PC-3 (cell line): ENCODE data around the gene PLA2G15. TPM values are rescaled to one million over a fixed set of nuclear protein-coding genes. Genes with fewer than 3 reads are reported as not detected.

Experiments
- ATAC-seq: fragments of 200-7000 bp; cut with Tn5 transposase; 2 replicates; pipeline ENCODE4 v1.9.1; 2020; ENCODE audit warnings: mild to moderate bottlenecking, moderate library complexity
- BruUV-seq: library from RNA; stranded (reverse); fragments of 400-500 nt; replicated peaks from 2 replicates; lab custom pipeline; 2021; lab: Mats Ljungman, UMichigan
- CTCF ChIA-PET: fragments of 300-600 bp; sonication (Branson Sonifier 250); formaldehyde crosslinking; loops from one replicate; lab custom pipeline; 2022; ENCODE audit warnings: antibody characterized with exemption; lab: Charles Lee
- POLR2A ChIA-PET: fragments of 300-600 bp; sonication (Branson Sonifier 250); formaldehyde crosslinking; loops from one replicate; lab custom pipeline; 2022; ENCODE audit warnings: antibody characterized with exemption; ENCODE audit not compliant: unreplicated experiment; lab: Charles Lee
- DNase-seq: peaks from one replicate; pipeline ENCODE4 v3.0.0-alpha.2; 2015
- H2AFZ ChIP-seq: fragments of 300-600 bp; sonication (generic); 2 replicates; pipeline ENCODE4 v1.6.0; 2016; ENCODE audit warnings: antibody characterized with exemption, low read length
- H3F3A ChIP-seq: fragments of 300-600 bp; sonication (generic); one replicate; pipeline ENCODE4 v1.6.0; 2017; ENCODE audit warnings: antibody characterized with exemption, low read length, control low read depth, mild to moderate bottlenecking; ENCODE audit not compliant: unreplicated experiment
- H3K27ac ChIP-seq: fragments of 300-600 bp; sonication (generic); 2 replicates; pipeline ENCODE4 v1.5.1; 2016; ENCODE audit warnings: mild to moderate bottlenecking, low read length
- H3K27me3 ChIP-seq: fragments of 300-600 bp; sonication (generic); 2 replicates; pipeline ENCODE4 v1.6.1; 2016; ENCODE audit warnings: low read length, mixed read lengths
- H3K36me3 ChIP-seq: fragments of 300-600 bp; sonication (generic); 2 replicates; pipeline ENCODE4 v1.6.1; 2016; ENCODE audit warnings: low read depth, mixed run types, low read length, mixed read lengths
- H3K4me1 ChIP-seq: fragments of 300-600 bp; sonication (generic); 2 replicates; pipeline ENCODE4 v1.5.1; 2016; ENCODE audit warnings: low read length; ENCODE audit not compliant: insufficient read depth
- H3K4me2 ChIP-seq: fragments of 300-600 bp; sonication (generic); 2 replicates; pipeline ENCODE4 v1.6.0; 2016; ENCODE audit warnings: low read length
- H3K4me3 ChIP-seq: fragments of 300-600 bp; sonication (generic); 2 replicates; pipeline ENCODE4 v1.5.1; 2016; ENCODE audit warnings: mild to moderate bottlenecking, low read length, mixed read lengths
- H3K79me2 ChIP-seq: fragments of 300-600 bp; sonication (generic); 2 replicates; pipeline ENCODE4 v1.6.1; 2017; ENCODE audit warnings: low read length, mixed read lengths
- H3K9ac ChIP-seq: fragments of 300-600 bp; sonication (generic); 2 replicates; pipeline ENCODE4 v1.6.0; 2016; ENCODE audit warnings: mild to moderate bottlenecking, low read length
- H3K9me2 ChIP-seq: fragments of 300-600 bp; sonication (generic); replicated peaks from 2 replicates; pipeline ENCODE4 v1.6.1; 2016; ENCODE audit warnings: mixed run types, low read length, mixed read lengths
- H3K9me3 ChIP-seq: fragments of 300-600 bp; sonication (generic); 2 replicates; pipeline ENCODE4 v1.6.1; 2016; ENCODE audit warnings: low read length, mixed read lengths
- H4K20me1 ChIP-seq: fragments of 300-600 bp; sonication (generic); 2 replicates; pipeline ENCODE4 v1.6.1; 2016; ENCODE audit warnings: low read length, mixed read lengths
- EZH2 ChIP-seq: fragments of 300-600 bp; sonication (generic); IDR thresholded peaks from one replicate; pipeline ENCODE4 v1.6.1; 2017; ENCODE audit warnings: antibody characterized with exemption, mild to moderate bottlenecking, low read length; ENCODE audit not compliant: unreplicated experiment
- EZH2phosphoT487 ChIP-seq: fragments of 300-600 bp; sonication (generic); IDR thresholded peaks from 2 replicates; pipeline ENCODE4 v1.6.1; 2018; ENCODE audit warnings: mild to moderate bottlenecking, antibody characterized with exemption, low read length, borderline replicate concordance
- intact Hi-C: fragments of 100-400 bp; cut with micrococcal nuclease; formaldehyde crosslinking; loops from 2 replicates; pipeline ENCODE4 v1.9.0; 2023
- total RNA-seq: library from RNA; depleted of rRNA; stranded (reverse); fragments of >200 nt; gene quantifications from 2 replicates; pipeline ENCODE4 v1.2.3, GENCODE V29; 2014
- TF ChIP-seq, protein P1 (sequence below): fragments of 300-600 bp; sonication (generic); conservative IDR thresholded peaks from 2 replicates; pipeline ENCODE4 v1.5.1; 2017; ENCODE audit warnings: antibody characterized with exemption, low read depth, mild to moderate bottlenecking, low read length

The PLA2G15 gene
- total RNA-seq, 1 experiment from 2014 or later: 16.4 TPM

DNA sequence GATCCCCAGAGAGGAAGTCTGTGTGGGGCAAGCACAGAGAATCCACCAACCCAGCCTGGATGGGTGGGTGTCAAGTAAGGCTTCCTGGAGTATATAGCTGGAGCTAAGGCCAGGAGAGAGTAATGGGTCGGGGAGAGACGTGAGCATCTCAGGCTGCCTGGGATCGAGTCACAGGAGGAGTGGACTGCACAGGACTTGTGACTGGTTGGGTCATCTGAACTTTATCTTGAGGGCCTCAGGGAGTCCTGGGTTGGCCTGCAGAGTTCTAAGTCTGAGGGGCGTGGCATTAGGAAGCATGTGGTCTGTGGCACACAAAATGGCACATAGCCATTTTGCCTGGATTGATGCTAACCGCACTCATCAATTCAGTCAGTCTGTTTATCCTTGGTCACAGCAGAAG lies 1.5 kb downstream of the PLA2G15 start:
- Histone ChIP-seq H3K4me1 (peaks cover 15% of the 10 kb centered on the region; the same call in 1 of the 2 replicates), H3K36me3 (no peaks in the 10 kb centered on the region), H3K27ac (no peak overlapping the region), H2AFZ (no peak overlapping the region), H3K4me3 (no peak overlapping the region; the same call in 1 of the 2 replicates), H3K4me2 (peak overlapping the region; percentile 97), H3F3A (no peaks in the 10 kb centered on the region), H3K9me2 (no peaks in the 10 kb centered on the region), H3K27me3 (no peaks in the 10 kb centered on the region), H3K9me3 (no peaks in the 10 kb centered on the region), H3K9ac (no peak overlapping the region), H4K20me1 (no peaks in the 10 kb centered on the region), H3K79me2 (peaks cover 17% of the 10 kb centered on the region)
- intact Hi-C loops: loop anchor here (5.0 kb wide), 1 partner anchor 66 kb away; the partner anchor contains the start of genes PRMT7 and SLC7A6OS
- TF ChIP-seq, protein P1, sequence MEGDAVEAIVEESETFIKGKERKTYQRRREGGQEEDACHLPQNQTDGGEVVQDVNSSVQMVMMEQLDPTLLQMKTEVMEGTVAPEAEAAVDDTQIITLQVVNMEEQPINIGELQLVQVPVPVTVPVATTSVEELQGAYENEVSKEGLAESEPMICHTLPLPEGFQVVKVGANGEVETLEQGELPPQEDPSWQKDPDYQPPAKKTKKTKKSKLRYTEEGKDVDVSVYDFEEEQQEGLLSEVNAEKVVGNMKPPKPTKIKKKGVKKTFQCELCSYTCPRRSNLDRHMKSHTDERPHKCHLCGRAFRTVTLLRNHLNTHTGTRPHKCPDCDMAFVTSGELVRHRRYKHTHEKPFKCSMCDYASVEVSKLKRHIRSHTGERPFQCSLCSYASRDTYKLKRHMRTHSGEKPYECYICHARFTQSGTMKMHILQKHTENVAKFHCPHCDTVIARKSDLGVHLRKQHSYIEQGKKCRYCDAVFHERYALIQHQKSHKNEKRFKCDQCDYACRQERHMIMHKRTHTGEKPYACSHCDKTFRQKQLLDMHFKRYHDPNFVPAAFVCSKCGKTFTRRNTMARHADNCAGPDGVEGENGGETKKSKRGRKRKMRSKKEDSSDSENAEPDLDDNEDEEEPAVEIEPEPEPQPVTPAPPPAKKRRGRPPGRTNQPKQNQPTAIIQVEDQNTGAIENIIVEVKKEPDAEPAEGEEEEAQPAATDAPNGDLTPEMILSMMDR: no peak
- TF ChIP-seq EZH2 (no peak), EZH2phosphoT487 (no peak)
- DNase-seq (no peak), ATAC-seq (no peak)
- ChIA-PET POLR2A (no interaction called here), CTCF (no interaction called here)
- BruUV-seq: no TSS peak

DNA sequence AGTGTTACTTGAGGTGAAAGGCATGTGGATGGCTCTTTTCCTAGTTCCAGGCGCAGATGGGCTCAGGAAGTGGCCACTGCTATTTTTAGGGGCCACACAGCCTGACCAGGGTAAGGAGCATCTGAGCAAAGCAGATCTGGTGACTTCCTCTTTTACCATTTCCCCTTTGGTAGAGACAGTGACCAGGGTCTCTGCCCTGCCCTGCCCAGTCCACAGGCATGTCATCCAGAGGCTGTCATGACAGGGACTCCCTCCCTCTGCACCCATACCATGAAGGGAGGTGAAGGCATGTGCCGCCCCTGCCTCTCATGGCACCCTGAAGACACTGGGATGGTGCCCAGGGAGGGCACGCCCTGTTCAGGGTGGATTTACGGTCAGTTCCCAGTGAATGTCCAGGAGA lies 2.2 kb downstream of the PLA2G15 start:
- Histone ChIP-seq H3K9ac (no peak overlapping the region), H3K27ac (no peak overlapping the region), H3K27me3 (no peaks in the 10 kb centered on the region), H4K20me1 (no peaks in the 10 kb centered on the region), H2AFZ (no peak overlapping the region), H3K4me2 (no peak overlapping the region), H3K4me3 (no peak overlapping the region), H3K4me1 (peaks cover 15% of the 10 kb centered on the region; the same call in 1 of the 2 replicates), H3K9me2 (no peaks in the 10 kb centered on the region), H3K36me3 (no peaks in the 10 kb centered on the region), H3K9me3 (no peaks in the 10 kb centered on the region), H3F3A (no peaks in the 10 kb centered on the region), H3K79me2 (peaks cover 17% of the 10 kb centered on the region)
- intact Hi-C loops: loop anchor here (5.0 kb wide), 1 partner anchor 65 kb away; the partner anchor contains the start of genes PRMT7 and SLC7A6OS
- ATAC-seq (no peak), DNase-seq (no peak)
- no TSS peak for BruUV-seq
- no peak for TF ChIP-seq EZH2
- no peak for TF ChIP-seq EZH2phosphoT487
- TF ChIP-seq, protein P1: no peak
- CTCF ChIA-PET: no interaction called here
- POLR2A ChIA-PET: no interaction called here

- Histone ChIP-seq H3K9me3 (no peaks in the 10 kb centered on the region), H3K36me3 (no peaks in the 10 kb centered on the region), H3K9me2 (no peaks in the 10 kb centered on the region), H3K4me2 (no peak overlapping the region), H3K27ac (no peak overlapping the region), H2AFZ (no peak overlapping the region), H3K79me2 (peaks cover 17% of the 10 kb centered on the region), H3K4me1 (peaks cover 15% of the 10 kb centered on the region; the same call in 1 of the 2 replicates), H3K27me3 (no peaks in the 10 kb centered on the region), H4K20me1 (no peaks in the 10 kb centered on the region), H3K9ac (no peak overlapping the region), H3K4me3 (no peak overlapping the region), H3F3A (no peaks in the 10 kb centered on the region)
- TF ChIP-seq, protein P1: no peak
- no peak for TF ChIP-seq EZH2phosphoT487
- TF ChIP-seq EZH2: no peak
- DNase-seq (no peak), ATAC-seq (no peak)
- intact Hi-C loops: loop anchor here (5.0 kb wide), 1 partner anchor 64 kb away; the partner anchor contains the start of genes PRMT7 and SLC7A6OS
- ChIA-PET POLR2A (no interaction called here), CTCF (no interaction called here)
- no TSS peak for BruUV-seq
Measured at GRCh38 chr16:68247932-68248331, 2.8 kb downstream of the PLA2G15 start.
